ENCODE measurements around the gene CAMTA1.

The CAMTA1 gene

DNA sequence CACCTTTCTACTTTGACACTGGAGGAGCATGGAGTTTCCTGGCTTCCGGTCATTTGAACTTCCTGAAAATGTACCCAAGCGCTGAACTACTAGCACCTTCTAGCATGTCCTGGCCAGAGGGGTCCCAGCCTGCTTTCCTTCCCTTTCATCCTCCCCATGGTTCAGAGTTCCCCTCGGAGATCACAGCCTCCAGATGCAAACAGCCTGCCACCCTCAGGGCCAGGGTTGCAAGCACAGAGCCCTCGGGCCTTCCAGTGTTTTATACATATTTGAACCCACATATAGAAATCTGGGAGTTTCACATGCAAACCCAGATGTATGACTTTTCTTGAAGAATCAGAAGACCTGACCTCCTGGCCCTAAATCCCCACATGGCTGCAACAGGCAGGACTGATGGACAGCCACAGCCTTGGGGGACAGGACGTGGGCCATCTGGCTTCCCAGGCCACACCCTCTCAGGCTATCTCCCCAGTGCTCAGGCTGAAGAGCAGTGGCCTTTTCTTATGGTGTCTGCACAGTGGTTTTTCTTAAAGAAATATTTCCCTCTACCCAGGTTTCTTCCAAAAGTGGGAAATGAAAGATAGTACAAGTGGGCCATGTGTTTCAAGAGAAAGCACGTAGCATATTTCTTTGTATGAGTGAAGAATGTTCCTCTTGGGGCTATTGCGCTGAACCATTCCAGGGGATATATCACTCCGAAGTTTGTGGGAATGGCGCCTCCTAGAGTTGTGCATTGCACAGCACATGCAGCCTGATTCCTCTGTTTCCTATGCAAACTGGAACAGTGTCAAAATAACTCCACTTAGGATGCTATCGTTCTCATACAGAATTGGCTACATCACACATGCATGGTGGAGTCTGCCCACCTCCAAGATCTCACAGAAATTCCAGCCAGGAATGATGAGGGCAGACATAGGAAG lies 753.9 kb downstream of the CAMTA1 start:
- no peak overlapping the region for H3K4me3 ChIP-seq (ENCODE audit: low read length)
- TF ChIP-seq ZNF274 (IDR thresholded peaks at IDR 0.05; ENCODE audit: low read depth, low read length): no peak

DNA sequence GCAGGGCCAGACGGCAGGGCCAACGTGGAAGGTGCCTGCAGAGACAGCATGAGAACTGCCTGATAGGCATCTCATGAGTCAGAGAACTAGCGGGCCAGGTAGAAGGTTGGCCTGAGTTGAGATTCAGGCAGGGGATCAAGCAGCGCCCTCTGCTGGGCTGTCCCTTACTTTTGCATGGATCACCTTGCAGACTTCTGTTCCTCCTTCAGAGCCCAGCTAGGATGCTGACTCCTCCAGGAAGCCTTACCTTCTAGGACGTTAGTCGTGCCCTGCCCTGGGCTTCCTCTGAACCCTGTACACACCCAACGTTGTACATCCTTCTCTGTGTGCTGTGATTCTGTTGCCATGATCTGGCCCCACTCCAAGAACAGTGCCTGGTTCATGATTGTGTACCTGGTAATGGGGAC lies 754.5 kb downstream of the CAMTA1 start:
- H3K4me3 ChIP-seq (ENCODE audit: low read length): no peak overlapping the region
- no peak for TF ChIP-seq ZNF274 (IDR thresholded peaks at IDR 0.05; ENCODE audit: low read depth, low read length)

DNA sequence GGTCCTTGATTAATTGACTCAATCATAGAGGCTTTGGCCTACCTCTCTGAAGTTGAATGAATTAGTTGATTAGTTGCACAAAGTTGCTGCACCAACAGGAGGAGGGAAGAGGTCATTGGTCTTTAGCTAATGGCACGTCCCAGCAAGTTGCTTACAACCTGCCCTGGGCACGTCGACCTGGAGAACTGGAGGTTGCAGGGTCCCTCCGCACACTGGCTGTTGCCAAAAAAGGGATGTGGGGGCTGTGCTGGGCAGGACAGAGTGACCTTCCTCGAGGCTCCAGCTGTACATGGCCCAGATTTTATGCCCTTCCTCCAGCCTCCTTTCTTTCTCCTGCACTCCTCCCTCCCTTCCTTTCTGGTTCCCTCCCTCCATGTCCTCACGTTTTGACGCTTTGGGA lies 755.6 kb downstream of the CAMTA1 start:
- no peak for TF ChIP-seq ZNF274 (IDR thresholded peaks at IDR 0.05; ENCODE audit: low read depth, low read length)
- no peak overlapping the region for H3K4me3 ChIP-seq (ENCODE audit: low read length)

DNA sequence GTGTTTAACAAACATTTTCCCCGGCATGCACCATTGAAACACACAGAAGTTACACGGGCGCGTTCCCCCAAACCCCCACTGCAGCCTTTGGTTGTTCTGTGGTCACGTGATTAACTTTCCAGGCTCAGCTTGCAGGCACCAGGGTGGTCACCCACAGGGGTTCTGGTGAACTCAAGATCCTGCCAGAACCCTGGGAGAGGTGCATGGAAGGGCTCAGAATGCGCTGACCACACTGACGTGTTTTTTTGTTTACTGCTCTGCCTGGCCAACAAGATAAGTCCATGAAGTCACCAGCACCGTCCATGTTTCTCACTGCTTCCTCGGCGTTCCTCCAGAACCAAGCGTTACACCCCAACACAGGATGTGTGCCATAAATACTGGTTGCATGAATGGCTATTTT lies 756.4 kb downstream of the CAMTA1 start:
- H3K4me3 ChIP-seq (ENCODE audit: low read length): no peak overlapping the region

DNA sequence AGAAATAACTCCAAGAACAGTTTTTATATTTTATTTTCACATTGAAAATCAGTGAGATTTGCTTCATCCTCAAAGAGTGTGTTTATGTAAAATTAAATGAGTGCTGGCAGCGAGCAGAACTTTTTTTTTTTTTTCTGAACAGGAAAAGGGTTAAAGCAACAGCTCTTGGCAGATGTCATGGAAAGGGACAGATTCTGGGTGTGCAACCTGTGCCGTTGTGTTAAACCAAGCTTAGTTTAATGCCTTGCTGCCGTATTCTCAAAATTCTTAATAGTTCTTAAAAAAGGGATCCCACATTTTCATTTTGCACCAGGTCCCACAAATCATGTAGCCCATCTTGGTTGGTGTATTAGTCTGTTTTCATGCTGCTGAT lies 758.5 kb downstream of the CAMTA1 start:
- TF ChIP-seq ZNF274 (IDR thresholded peaks at IDR 0.05; ENCODE audit: low read depth, low read length): no peak
- no peak overlapping the region for H3K4me3 ChIP-seq (ENCODE audit: low read length)

More for the DNA sequence above, 756.4 kb downstream of the CAMTA1 start:
- TF ChIP-seq ZNF274 (IDR thresholded peaks at IDR 0.05; ENCODE audit: low read depth, low read length): no peak

DNA sequence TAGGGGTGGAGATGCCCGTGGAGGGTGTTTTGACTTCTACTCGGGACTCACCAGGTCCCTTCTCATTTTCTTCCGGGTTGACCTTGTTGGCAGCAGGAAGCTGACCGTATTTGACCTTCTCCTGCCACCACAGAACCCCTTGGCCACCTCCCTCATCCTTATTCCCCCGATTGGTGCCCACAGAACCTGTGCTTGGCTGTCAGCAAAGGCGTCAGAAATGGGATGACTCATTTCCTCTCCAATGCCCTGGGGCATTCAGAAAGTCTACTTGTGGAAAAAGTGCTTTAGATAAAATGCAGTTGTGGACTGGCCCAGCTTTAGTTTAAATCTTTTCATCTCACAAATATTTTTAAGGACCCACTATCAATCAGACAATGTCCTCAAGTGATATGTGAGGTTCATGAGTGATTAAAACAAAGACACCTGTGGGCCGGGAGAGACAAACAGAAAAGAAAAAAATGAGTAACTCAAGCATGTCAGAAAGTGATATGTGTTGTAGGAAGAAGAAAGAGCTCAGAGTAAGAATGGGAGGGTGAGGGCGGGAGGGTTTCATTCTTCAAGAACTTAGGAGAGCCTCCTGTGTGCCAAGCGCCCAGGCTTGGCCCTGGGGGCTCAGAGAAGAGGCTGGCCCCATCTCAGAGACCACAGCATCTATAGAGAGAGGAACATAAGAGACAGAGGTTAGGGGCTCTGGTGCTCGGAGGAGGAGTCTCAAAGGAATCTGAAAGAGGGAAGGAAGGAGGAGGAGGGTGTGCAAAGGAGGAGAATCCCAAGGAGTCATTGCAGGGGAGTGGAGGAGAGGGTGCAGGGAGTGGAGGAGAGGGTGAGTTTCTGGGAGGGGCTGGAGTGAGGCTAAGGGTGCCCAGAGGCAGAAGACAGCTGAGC lies 764.3 kb downstream of the CAMTA1 start:
- TF ChIP-seq ZNF274 (IDR thresholded peaks at IDR 0.05; ENCODE audit: low read depth, low read length): no peak
- no peak overlapping the region for H3K4me3 ChIP-seq (ENCODE audit: low read length)

DNA sequence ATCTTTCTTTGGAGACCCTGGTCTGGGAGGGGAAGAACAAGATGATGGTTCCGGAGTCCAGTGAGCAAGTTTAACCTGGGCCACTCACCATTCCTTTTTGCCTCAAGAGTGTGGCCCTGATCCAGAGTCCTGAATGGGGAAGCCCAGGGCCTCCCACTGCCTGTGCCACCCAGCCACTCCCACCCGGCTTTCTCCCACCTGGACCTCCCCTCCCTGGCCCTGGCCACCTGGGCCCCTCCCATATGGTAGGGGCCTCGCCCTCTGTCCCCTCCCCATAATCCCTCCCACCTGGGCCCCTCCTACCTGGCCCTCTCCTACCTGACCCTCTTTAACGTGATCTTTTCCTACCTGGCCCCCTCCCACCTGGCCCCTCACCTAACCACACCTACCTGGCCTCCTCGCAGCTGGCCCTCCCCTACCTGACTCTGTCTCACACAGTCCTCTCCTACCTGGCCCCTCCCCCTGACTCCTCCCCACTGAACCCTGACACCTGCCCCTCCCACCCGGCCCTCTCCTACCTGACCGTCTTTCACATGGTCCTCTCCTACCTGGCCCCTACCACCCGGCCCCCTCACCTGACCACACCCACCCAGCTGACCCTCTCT lies 765.1 kb downstream of the CAMTA1 start:
- no peak for TF ChIP-seq ZNF274 (IDR thresholded peaks at IDR 0.05; ENCODE audit: low read depth, low read length)
- no peak overlapping the region for H3K4me3 ChIP-seq (ENCODE audit: low read length)

DNA sequence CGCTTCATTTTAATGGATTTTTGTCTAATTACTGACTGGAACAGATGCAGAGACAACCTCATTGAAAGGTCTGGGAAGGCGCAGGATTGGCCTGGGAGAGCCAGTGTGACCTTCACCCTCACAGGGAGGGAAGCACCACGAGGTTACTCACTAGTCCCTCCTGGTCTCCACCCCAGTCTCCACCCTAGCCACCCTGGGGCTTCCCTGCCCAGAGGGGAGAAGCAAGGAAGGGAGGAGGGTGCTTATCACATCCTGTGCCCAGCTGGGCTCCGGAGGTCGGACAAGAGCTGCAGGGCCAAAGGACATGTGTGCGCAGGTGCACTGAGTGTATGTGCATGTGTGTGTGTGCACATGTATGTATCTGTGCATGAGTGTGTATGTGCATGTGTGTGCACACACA lies 765.7 kb downstream of the CAMTA1 start:
- no peak overlapping the region for H3K4me3 ChIP-seq (ENCODE audit: low read length)
- no peak for TF ChIP-seq ZNF274 (IDR thresholded peaks at IDR 0.05; ENCODE audit: low read depth, low read length)

DNA sequence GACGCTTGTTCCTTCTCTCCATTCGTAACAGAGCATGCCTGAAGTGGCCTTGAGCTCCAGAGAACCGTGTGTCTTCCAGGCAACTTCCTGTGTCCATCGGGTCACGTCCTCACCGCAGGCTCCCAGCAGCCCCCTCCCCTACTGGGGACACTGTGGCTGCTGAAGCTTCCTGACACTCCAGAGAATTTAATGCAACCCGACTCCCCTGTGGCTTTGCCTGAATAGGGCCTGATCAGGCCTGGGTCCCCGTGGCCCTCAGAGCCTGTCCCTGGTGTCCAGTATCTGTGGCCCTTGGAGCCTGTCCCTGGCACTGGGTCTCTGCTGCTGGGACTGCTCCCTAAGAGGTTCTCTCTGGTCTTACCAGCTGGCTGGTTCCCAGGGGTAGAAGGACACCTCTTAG lies 766.2 kb downstream of the CAMTA1 start:
- H3K4me3 ChIP-seq (ENCODE audit: low read length): no peak overlapping the region
- TF ChIP-seq ZNF274 (IDR thresholded peaks at IDR 0.05; ENCODE audit: low read depth, low read length): no peak

DNA sequence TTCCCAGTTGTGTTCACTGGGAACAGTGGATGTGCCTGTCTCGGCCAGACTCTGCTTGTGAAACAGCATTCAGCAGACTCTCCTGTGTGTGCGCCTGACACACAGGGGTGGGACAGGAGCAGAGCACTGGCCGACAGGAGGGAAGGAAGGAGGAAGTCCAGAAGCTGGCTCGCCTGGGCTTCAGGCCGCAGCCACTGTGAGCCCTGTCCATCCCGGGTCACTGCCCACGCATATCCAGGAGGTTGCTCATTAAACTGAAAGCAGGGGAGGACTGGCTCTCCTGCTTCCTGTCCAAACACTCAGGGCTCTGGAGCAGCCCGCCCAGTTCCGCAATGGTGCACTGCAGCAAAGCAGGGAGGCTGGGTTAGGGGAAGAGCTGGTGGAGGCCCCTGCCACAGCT lies 767.1 kb downstream of the CAMTA1 start:
- no peak for TF ChIP-seq ZNF274 (IDR thresholded peaks at IDR 0.05; ENCODE audit: low read depth, low read length)
- H3K4me3 ChIP-seq (ENCODE audit: low read length): no peak overlapping the region

DNA sequence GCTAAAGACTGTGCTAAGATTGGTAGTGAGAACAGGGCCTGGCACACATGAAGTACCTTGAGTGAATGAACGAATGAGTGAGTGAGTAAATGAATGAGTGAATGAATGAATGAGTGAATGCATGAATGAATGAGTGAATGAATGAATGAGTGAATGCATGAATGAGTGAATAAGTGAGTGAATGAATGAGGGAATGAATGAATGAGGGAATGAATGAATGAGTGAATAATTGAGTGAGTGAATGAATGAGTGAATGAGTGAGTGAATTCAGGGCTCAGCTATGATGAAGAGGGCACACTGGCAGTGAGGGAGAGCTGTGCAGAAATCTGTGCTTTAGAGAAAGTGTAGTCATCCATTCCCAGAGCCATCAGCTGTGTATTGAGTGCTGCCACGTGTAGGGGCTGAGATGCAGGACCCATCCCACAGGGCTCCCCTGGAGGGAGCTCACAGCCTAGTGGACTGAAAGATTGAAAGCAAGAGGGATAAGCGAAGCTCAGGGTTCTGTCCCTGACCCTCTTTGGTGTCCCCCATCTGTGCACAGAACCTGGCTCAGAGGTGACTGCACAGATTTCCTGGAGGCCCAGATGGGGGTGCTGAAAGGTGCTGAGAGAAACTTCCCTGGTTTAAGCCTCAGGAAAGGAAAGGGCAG lies 767.9 kb downstream of the CAMTA1 start:
- H3K4me3 ChIP-seq (ENCODE audit: low read length): no peak overlapping the region
- TF ChIP-seq ZNF274 (IDR thresholded peaks at IDR 0.05; ENCODE audit: low read depth, low read length): no peak

DNA sequence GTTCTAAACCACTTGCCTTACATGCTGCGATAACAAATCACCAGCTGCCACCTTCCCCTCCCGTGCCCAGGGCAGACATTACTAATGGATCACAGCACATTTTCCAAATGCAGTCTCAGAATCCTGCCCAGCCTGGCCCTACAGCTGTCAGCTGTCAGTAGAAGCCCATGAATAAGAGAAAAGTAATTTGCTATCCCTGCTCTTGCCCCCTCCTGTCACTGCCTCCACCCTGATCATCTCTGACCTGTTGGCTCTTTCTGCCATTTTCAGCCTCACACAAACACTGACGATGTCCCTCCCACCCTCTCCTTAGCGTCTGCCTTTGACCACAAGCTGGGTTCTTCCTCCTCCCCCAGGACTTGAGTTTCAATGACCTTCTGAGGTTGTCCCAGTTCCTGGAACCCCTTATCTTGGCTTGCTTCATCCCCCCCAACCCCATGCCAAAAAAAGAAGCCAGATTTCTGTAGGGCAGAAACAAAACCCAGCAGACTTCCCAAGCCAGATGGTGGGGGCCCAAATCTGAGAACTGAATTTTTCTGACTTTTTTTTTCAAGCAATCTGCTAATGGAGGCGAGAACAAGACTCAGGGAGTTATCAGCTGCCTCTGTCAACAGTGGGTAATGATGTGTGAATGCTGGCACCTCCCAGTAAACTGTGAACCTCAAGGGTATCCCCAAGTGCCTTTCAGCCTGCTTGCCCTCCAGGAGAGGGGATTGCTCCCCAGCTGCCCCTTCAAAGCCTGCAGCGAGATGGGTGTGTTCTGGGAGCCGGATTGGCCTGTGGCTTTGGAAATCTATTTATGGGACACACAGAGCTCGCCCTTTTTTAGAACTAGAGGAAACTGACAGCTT lies 769.4 kb downstream of the CAMTA1 start:
- TF ChIP-seq ZNF274 (IDR thresholded peaks at IDR 0.05; ENCODE audit: low read depth, low read length): no peak

More for the DNA sequence above, 769.4 kb downstream of the CAMTA1 start:
- no peak overlapping the region for H3K4me3 ChIP-seq (ENCODE audit: low read length)

Data from GM08714 (cell line).